Stimulated activated CD4-positive, alpha-beta T cell treated with anti-CD3 and anti-CD28 coated beads, Interleukin-12 subunit alpha, Interleukin-12 subunit beta, amount 100 ng/mL, for 48 hours (primary cell): Measurements from ENCODE around the gene ATP2B3.

ENCODE experiments used
- DNase-seq, 3 donors: peaks; one replicate each; pipeline ENCODE4 v3.0.0-alpha.2; 2020; ENCODE audit warnings: low read depth in 2 of 3, low spot score in 1 of 3

Gene ATP2B3

GRCh38 chrX:153488231-153488914 is 29.1 kb upstream of the ATP2B3 start:
- no peak for DNase-seq

- DNase-seq: no peak
Measured at GRCh38 chrX:153490217-153490930, 27.1 kb upstream of the ATP2B3 start.

GRCh38 chrX:153491351-153491914 is 26.0 kb upstream of the ATP2B3 start:
- DNase-seq: no peak

- DNase-seq: no peak
Measured at GRCh38 chrX:153491918-153492317, 25.5 kb upstream of the ATP2B3 start.

- no peak for DNase-seq
Measured at GRCh38 chrX:153492543-153492942, 24.9 kb upstream of the ATP2B3 start.

- no peak for DNase-seq
Measured at GRCh38 chrX:153493085-153493484, 24.4 kb upstream of the ATP2B3 start.

GRCh38 chrX:153494061-153494460 is 23.4 kb upstream of the ATP2B3 start:
- no peak for DNase-seq

GRCh38 chrX:153494541-153495361 is 22.7 kb upstream of the ATP2B3 start, which contains the start of gene BGN:
BGN (plus strand) TSS chrX:153494980; CDS start chrX:153504632, 9,652 bp downstream.
- DNase-seq: no peak

- DNase-seq: no peak
Measured at GRCh38 chrX:153495362-153495751, 22.1 kb upstream of the ATP2B3 start.

GRCh38 chrX:153495903-153496589 is 21.4 kb upstream of the ATP2B3 start:
- DNase-seq: no peak

- no peak for DNase-seq
Measured at GRCh38 chrX:153496590-153496959, 20.9 kb upstream of the ATP2B3 start.

- no peak for DNase-seq
Measured at GRCh38 chrX:153498453-153498852, 19.0 kb upstream of the ATP2B3 start.

GRCh38 chrX:153499341-153499740 is 18.1 kb upstream of the ATP2B3 start:
- no peak for DNase-seq

GRCh38 chrX:153499876-153500275 is 17.6 kb upstream of the ATP2B3 start:
- DNase-seq: no peak

- no peak for DNase-seq
Measured at GRCh38 chrX:153500676-153501280, 16.7 kb upstream of the ATP2B3 start.

- DNase-seq: no peak
Measured at GRCh38 chrX:153501530-153501929, 15.9 kb upstream of the ATP2B3 start.

- DNase-seq: no peak
Measured at GRCh38 chrX:153502131-153502530, 15.3 kb upstream of the ATP2B3 start.

- DNase-seq: no peak
Measured at GRCh38 chrX:153502796-153503195, 14.6 kb upstream of the ATP2B3 start.

- DNase-seq: no peak
Measured at GRCh38 chrX:153504445-153505016, 12.9 kb upstream of the ATP2B3 start.

GRCh38 chrX:153505361-153505760 is 12.1 kb upstream of the ATP2B3 start:
- DNase-seq: no peak
